IMR-90 (cell line): ENCODE measurements around the gene PGC. TPM values are rescaled to one million over a fixed set of nuclear protein-coding genes. Genes with fewer than 3 reads are reported as not detected.

ENCODE experiments used
- ATAC-seq: fragments of 200-7000 bp; cut with Tn5 transposase; 2 replicates; pipeline ENCODE4 v1.9.1; 2020; ENCODE audit warnings: low read depth, mild to moderate bottlenecking, moderate library complexity
- BruUV-seq: library from RNA; stranded (reverse); fragments of 400-500 nt; replicated peaks from 2 replicates; lab custom pipeline; 2021; lab: Mats Ljungman, UMichigan
- CTCF ChIA-PET: fragments of 300-600 bp; formaldehyde crosslinking; extraction: SDS; loops from one replicate; lab custom pipeline; 2021; ENCODE audit warnings: antibody characterized with exemption; lab: Yijun Ruan, JAX
- POLR2A ChIA-PET: fragments of 300-600 bp; sonication (Branson Sonifier 250); formaldehyde crosslinking; loops from one replicate; lab custom pipeline; 2022; ENCODE audit warnings: antibody characterized with exemption; ENCODE audit not compliant: unreplicated experiment; lab: Charles Lee
- DNase-seq: peaks from one replicate; pipeline ENCODE4 v3.0.0; 2013
- H2AFZ ChIP-seq: replicated peaks from 2 replicates; pipeline ENCODE3; 2013; ENCODE audit warnings: low read length, mild to moderate bottlenecking; ENCODE audit not compliant: poor library complexity
- H2AK5ac ChIP-seq: 2 replicates; pipeline ENCODE4 v1.6.1; 2013; ENCODE audit warnings: low read depth, low read length, inconsistent platforms
- H2AK9ac ChIP-seq: replicated peaks from 2 replicates; pipeline ENCODE3; 2013; ENCODE audit warnings: mild to moderate bottlenecking, low read depth, low read length, moderate library complexity; ENCODE audit not compliant: poor library complexity
- H2BK120ac ChIP-seq: 2 replicates; pipeline ENCODE4 v1.6.1; 2013; ENCODE audit warnings: low read depth, low read length, inconsistent platforms
- H2BK15ac ChIP-seq: 3 replicates; pipeline ENCODE4 v1.6.1; 2013; ENCODE audit warnings: low read depth, low read length, inconsistent platforms
- H2BK20ac ChIP-seq: 2 replicates; pipeline ENCODE4 v1.6.1; 2013; ENCODE audit warnings: low read depth, mild to moderate bottlenecking, inconsistent platforms, low read length, moderate library complexity
- H2BK5ac ChIP-seq: 2 replicates; pipeline ENCODE4 v1.6.1; 2013; ENCODE audit warnings: mild to moderate bottlenecking, low read depth, low read length, inconsistent platforms; ENCODE audit not compliant: poor library complexity, severe bottlenecking
- H3K14ac ChIP-seq: replicated peaks from 2 replicates; pipeline ENCODE4 v1.6.1; 2013; ENCODE audit warnings: low read depth, low read length, inconsistent platforms
- H3K18ac ChIP-seq: 2 replicates; pipeline ENCODE4 v1.6.1; 2013; ENCODE audit warnings: low read depth, low read length, control low read depth
- H3K23ac ChIP-seq: 2 replicates; pipeline ENCODE4 v1.6.1; 2013; ENCODE audit warnings: low read depth, low read length, inconsistent platforms
- H3K27ac ChIP-seq: 2 replicates; pipeline ENCODE4 v1.5.1; 2013; ENCODE audit warnings: mild to moderate bottlenecking, control low read depth, low read length; ENCODE audit not compliant: insufficient read depth
- H3K27me3 ChIP-seq: 2 replicates; pipeline ENCODE4 v1.6.1; 2013; ENCODE audit warnings: low read length; ENCODE audit not compliant: control insufficient read depth, insufficient read depth
- H3K36me3 ChIP-seq: 2 replicates; pipeline ENCODE4 v1.6.1; 2013; ENCODE audit warnings: low read length, mixed read lengths; ENCODE audit not compliant: control insufficient read depth, insufficient read depth
- H3K4ac ChIP-seq: 2 replicates; pipeline ENCODE4 v1.6.1; 2013; ENCODE audit warnings: low read depth, low read length, inconsistent platforms
- H3K4me1 ChIP-seq: 2 replicates; pipeline ENCODE4 v1.6.1; 2013; ENCODE audit warnings: low read length, mixed read lengths; ENCODE audit not compliant: control insufficient read depth, insufficient read depth
- H3K4me2 ChIP-seq: 2 replicates; pipeline ENCODE4 v1.6.1; 2013; ENCODE audit warnings: low read depth, mild to moderate bottlenecking, control low read depth, low read length, moderate library complexity
- H3K4me3 ChIP-seq: 2 replicates; pipeline ENCODE4 v1.5.1; 2013; ENCODE audit warnings: low read depth, mild to moderate bottlenecking, control low read depth, low read length, moderate library complexity; ENCODE audit not compliant: insufficient read depth
- H3K56ac ChIP-seq: 2 replicates; pipeline ENCODE4 v1.6.1; 2013; ENCODE audit warnings: low read length, inconsistent platforms; ENCODE audit not compliant: insufficient read depth; ENCODE audit errors: extremely low read depth
- H3K79me1 ChIP-seq, 2 experiments: 2 replicates each; pipeline ENCODE4 v1.6.1; 2013; ENCODE audit warnings: low read length in 2 of 2, inconsistent platforms in 1 of 2, low read depth in 1 of 2
- H3K9ac ChIP-seq: 2 replicates; pipeline ENCODE4 v1.6.1; 2013; ENCODE audit warnings: low read depth, low read length, control low read depth
- H3K9me1 ChIP-seq: 2 replicates; pipeline ENCODE4 v1.6.1; 2013; ENCODE audit warnings: low read length, inconsistent platforms; ENCODE audit not compliant: insufficient read depth
- H3K9me3 ChIP-seq: 2 replicates; pipeline ENCODE4 v1.6.1; 2013; ENCODE audit warnings: low read length; ENCODE audit not compliant: control insufficient read depth, insufficient read depth
- H4K20me1 ChIP-seq: 2 replicates; pipeline ENCODE4 v1.6.1; 2013; ENCODE audit warnings: low read length, inconsistent platforms; ENCODE audit not compliant: insufficient read depth
- H4K5ac ChIP-seq: 2 replicates; pipeline ENCODE4 v1.6.1; 2013; ENCODE audit warnings: mild to moderate bottlenecking, low read depth, low read length, control low read depth
- H4K8ac ChIP-seq, 2 experiments: 2 replicates each; pipeline ENCODE4 v1.6.1; 2013; ENCODE audit warnings: low read depth in 2 of 2, low read length in 2 of 2, control low read depth in 1 of 2, inconsistent platforms in 1 of 2
- H4K91ac ChIP-seq: 2 replicates; pipeline ENCODE4 v1.6.1; 2013; ENCODE audit warnings: low read depth, low read length, inconsistent platforms; ENCODE audit not compliant: insufficient read depth
- SMC3 ChIP-seq: fragments of 150-350 bp; IDR thresholded peaks from 2 replicates; pipeline ENCODE4 v1.6.1; 2016; ENCODE audit warnings: low read depth, mild to moderate bottlenecking, antibody characterized with exemption, low read length, moderate library complexity
- WGBS, 2 experiments: methylation state at CpG; one replicate each; pipeline versions ENCODE4 v1.1.5 to v1.1.7; 2013; ENCODE audit warnings: missing lambda C conversion rate in 2 of 2; ENCODE audit not compliant: insufficient read length in 1 of 2; ENCODE audit errors: extremely low coverage in 2 of 2; 5-methylcytosine and 5-hydroxymethylcytosine counted together
- dilution Hi-C: fragments of 300-500 bp; cut with HindIII; formaldehyde crosslinking; loops from one replicate; pipeline ENCODE4 v1.14.3; 2018; ENCODE audit warnings: low sequenced_read_pairs; ENCODE audit not compliant: unreplicated experiment
- in situ Hi-C: fragments of 300-500 bp; cut with MboI; formaldehyde crosslinking; loops from 3 replicates; pipeline ENCODE4 v1.14.3; 2019; ENCODE audit warnings: low sequenced_read_pairs, inconsistent platforms, mixed read lengths
- intact Hi-C: fragments of 100-400 bp; cut with micrococcal nuclease; formaldehyde crosslinking; loops from 2 replicates; pipeline ENCODE4 v1.10.0; 2022
- polyA plus RNA-seq, 3 experiments: library from polyadenylated mRNA; depleted of rRNA; stranded (reverse); fragments of >200 nt; gene quantifications; 2 replicates each; pipeline ENCODE4 v1.2.3, GENCODE V29; 2012; ENCODE audit warnings: low replicate concordance in 1 of 3
- total RNA-seq: library from RNA; depleted of rRNA; stranded (reverse); fragments of >200 nt; gene quantifications from 2 replicates; pipeline ENCODE4 v1.2.3, GENCODE V29; 2012

The PGC gene
- total and polyA plus RNA-seq, 2 of the 4 experiments (the other 2 are of a cell fraction): not detected

DNA sequence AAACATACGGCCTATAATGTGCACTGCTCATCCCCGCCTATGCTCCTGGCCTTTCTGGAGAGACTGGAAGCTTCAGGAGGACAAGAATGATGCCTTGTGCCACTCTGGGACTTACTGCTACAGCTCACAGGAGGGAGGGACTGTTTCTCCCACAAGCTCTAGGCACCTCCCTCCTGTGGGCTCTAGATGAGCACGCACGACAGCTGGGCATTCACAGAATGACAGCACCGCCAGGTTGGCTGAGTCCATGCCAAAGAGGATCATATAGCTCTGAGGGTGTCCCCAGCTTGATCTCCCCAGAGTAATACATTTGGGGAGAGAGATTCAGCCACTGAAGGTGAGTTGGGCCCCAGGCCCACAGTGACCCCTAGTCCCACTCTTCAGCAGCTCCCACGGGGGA, 10.1 kb upstream of the PGC start:
- Histone ChIP-seq H2BK15ac (no peak overlapping the region), H2AFZ (no peak overlapping the region), H3K4me3 (no peak overlapping the region), H3K9me3 (no peaks in the 10 kb centered on the region), H4K8ac (no peak overlapping the region), H4K5ac (no peak overlapping the region), H2AK9ac (peak overlapping the region; percentile 5), H3K23ac (no peak overlapping the region), H3K14ac (no peak overlapping the region), H3K18ac (no peak overlapping the region), H2BK20ac (no peak overlapping the region), H3K56ac (no peak overlapping the region), H4K91ac (no peak overlapping the region), H3K27me3 (peaks cover 34% of the 10 kb centered on the region), H3K27ac (no peak overlapping the region), H3K79me1 (no peaks in the 10 kb centered on the region), H3K4me2 (no peak overlapping the region), H2BK5ac (no peak overlapping the region), H2BK120ac (no peak overlapping the region), H3K4me1 (peaks cover 3% of the 10 kb centered on the region; the same call in 1 of the 2 replicates), H3K4ac (no peak overlapping the region), H4K20me1 (no peaks in the 10 kb centered on the region), H2AK5ac (no peak overlapping the region), H3K36me3 (no peaks in the 10 kb centered on the region), H3K9ac (no peak overlapping the region), H3K9me1 (no peaks in the 10 kb centered on the region; the same call in 1 of the 2 replicates)
- DNase-seq (no peak), ATAC-seq (no peak)
- intact Hi-C loops: no loop called here
- no peak for TF ChIP-seq SMC3
- CTCF ChIA-PET: no interaction called here
- in situ Hi-C loops: no loop called here
- BruUV-seq: no TSS peak
- no CpG with 5 or more reads among the region's 6 CpGs for WGBS, 2 experiments
- POLR2A ChIA-PET: no interaction called here
- dilution Hi-C loops: no loop called here
